Measurements from ENCODE around the gene TAB2. TPM values are rescaled to one million over a fixed set of nuclear protein-coding genes. Genes with fewer than 3 reads are reported as not detected.

The TAB2 gene
- total and polyA plus RNA-seq, 2 of the 8 experiments (the other 6 are each of a cell fraction or from before 2014, with no cell fraction given) = 40.4 to 63.0 TPM

DNA sequence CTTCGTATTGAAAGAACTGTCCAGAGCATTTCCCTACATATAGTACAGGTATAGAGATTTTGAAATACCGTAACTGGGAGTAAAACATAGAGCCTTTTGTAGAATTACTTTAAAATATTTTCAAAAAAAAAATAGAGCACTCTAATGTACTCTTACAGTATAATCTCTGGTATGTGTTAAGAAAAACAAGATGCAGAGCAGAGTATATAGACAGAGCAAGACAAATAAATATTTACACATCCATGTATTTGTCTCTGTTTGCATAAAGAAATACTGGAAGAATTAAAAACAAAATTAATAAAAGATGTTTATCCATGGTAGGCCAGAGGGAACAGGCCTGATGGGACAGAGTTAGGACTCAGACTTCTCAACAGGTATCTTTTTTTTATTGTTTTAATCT lies 54.5 kb downstream of the TAB2 start (continued):
- TF ChIP-seq, protein P1, sequence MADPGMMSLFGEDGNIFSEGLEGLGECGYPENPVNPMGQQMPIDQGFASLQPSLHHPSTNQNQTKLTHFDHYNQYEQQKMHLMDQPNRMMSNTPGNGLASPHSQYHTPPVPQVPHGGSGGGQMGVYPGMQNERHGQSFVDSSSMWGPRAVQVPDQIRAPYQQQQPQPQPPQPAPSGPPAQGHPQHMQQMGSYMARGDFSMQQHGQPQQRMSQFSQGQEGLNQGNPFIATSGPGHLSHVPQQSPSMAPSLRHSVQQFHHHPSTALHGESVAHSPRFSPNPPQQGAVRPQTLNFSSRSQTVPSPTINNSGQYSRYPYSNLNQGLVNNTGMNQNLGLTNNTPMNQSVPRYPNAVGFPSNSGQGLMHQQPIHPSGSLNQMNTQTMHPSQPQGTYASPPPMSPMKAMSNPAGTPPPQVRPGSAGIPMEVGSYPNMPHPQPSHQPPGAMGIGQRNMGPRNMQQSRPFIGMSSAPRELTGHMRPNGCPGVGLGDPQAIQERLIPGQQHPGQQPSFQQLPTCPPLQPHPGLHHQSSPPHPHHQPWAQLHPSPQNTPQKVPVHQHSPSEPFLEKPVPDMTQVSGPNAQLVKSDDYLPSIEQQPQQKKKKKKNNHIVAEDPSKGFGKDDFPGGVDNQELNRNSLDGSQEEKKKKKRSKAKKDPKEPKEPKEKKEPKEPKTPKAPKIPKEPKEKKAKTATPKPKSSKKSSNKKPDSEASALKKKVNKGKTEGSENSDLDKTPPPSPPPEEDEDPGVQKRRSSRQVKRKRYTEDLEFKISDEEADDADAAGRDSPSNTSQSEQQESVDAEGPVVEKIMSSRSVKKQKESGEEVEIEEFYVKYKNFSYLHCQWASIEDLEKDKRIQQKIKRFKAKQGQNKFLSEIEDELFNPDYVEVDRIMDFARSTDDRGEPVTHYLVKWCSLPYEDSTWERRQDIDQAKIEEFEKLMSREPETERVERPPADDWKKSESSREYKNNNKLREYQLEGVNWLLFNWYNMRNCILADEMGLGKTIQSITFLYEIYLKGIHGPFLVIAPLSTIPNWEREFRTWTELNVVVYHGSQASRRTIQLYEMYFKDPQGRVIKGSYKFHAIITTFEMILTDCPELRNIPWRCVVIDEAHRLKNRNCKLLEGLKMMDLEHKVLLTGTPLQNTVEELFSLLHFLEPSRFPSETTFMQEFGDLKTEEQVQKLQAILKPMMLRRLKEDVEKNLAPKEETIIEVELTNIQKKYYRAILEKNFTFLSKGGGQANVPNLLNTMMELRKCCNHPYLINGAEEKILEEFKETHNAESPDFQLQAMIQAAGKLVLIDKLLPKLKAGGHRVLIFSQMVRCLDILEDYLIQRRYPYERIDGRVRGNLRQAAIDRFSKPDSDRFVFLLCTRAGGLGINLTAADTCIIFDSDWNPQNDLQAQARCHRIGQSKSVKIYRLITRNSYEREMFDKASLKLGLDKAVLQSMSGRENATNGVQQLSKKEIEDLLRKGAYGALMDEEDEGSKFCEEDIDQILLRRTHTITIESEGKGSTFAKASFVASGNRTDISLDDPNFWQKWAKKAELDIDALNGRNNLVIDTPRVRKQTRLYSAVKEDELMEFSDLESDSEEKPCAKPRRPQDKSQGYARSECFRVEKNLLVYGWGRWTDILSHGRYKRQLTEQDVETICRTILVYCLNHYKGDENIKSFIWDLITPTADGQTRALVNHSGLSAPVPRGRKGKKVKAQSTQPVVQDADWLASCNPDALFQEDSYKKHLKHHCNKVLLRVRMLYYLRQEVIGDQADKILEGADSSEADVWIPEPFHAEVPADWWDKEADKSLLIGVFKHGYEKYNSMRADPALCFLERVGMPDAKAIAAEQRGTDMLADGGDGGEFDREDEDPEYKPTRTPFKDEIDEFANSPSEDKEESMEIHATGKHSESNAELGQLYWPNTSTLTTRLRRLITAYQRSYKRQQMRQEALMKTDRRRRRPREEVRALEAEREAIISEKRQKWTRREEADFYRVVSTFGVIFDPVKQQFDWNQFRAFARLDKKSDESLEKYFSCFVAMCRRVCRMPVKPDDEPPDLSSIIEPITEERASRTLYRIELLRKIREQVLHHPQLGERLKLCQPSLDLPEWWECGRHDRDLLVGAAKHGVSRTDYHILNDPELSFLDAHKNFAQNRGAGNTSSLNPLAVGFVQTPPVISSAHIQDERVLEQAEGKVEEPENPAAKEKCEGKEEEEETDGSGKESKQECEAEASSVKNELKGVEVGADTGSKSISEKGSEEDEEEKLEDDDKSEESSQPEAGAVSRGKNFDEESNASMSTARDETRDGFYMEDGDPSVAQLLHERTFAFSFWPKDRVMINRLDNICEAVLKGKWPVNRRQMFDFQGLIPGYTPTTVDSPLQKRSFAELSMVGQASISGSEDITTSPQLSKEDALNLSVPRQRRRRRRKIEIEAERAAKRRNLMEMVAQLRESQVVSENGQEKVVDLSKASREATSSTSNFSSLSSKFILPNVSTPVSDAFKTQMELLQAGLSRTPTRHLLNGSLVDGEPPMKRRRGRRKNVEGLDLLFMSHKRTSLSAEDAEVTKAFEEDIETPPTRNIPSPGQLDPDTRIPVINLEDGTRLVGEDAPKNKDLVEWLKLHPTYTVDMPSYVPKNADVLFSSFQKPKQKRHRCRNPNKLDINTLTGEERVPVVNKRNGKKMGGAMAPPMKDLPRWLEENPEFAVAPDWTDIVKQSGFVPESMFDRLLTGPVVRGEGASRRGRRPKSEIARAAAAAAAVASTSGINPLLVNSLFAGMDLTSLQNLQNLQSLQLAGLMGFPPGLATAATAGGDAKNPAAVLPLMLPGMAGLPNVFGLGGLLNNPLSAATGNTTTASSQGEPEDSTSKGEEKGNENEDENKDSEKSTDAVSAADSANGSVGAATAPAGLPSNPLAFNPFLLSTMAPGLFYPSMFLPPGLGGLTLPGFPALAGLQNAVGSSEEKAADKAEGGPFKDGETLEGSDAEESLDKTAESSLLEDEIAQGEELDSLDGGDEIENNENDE (IDR thresholded peaks at IDR 0.05; ENCODE audit: insufficient replicate concordance, low read length) = no peak
- TF ChIP-seq EP300 (IDR thresholded peaks at IDR 0.05; ENCODE audit: borderline replicate concordance in 1 of 2, low read depth in 2 of 2, low read length in 2 of 2) (no peak), GTF2F1 (IDR thresholded peaks at IDR 0.05; ENCODE audit: borderline replicate concordance, low read depth, low read length) (no peak), PHF8 (conservative IDR thresholded peaks at IDR 0.05; ENCODE audit: low read depth, low read length) (no peak)
